HG03378 (cell line): ENCODE results near the gene TFG.
"Not testable (repeated sequence)": the region's sequence is repeated elsewhere in the genome, so short reads cannot be mapped to it uniquely, and the experiment has no call there.

Experiments
- ATAC-seq: cut with Tn5 transposase; IDR thresholded peaks from one replicate; pipeline ENCODE4 v1.9.1; 2021; ENCODE audit warnings: mild to moderate bottlenecking, moderate library complexity; ENCODE audit not compliant: unreplicated experiment

The TFG gene

GRCh38 chr3:100708989-100709841 lies at the start of gene TFG:
Gene TFG (plus strand): TSS chr3:100709494. CDS start chr3:100713686, 4,192 bp downstream.
- peak; percentile 93 for ATAC-seq

DNA sequence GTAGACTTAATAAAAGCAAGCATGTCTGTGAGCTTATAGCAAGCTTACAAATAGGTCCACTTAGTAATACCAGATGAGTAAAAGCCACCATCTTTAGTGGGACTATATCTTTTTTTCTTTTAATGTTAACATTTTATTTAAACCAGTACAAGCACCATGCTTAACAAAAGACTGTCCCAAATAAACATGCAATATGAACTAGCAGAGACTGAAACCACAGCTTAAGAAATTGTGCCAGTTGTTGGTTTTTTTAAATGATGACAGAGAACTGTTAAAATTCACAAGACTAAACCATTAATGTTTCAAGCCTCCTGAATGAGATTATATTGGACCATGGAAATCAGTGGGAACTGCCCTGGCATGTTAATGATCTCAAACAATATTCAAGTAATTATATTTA lies 48.0 kb upstream of the TFG start:
- not testable (repeated sequence) for ATAC-seq

DNA sequence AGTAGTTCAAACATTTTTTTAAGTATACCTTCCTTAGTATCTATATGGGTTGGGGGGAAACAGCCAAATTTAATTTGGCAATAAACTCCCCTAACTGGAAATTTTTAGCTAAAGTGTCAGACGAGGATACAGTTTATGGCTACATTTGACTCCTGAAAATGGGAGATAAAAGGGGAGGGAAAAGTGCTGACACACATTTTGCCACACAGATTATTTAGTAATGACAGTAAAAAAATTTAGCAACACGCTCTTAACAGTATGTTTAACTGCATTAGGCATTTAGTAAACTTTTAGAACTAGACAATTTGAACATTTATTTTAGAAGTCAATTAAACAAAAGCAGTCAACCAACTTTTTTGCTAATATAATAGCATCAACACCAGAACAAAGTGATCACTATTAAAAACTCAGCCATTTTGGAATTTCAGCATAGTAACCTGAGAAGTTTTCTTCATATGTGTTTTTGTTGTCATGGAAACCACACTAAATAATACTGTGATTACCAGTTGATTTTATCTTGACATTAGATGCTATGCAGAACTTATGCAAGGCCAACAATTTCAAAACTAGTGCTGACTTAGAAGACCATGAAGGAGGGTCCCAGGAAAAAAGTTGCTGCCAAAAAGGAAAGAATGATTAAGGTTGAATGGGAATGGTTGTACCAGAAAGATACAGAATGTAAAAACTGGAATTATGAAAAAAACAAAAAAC lies 47.0 kb upstream of the TFG start:
- ATAC-seq, result no peak

- no peak for ATAC-seq
These were observed 44.1 kb upstream of the TFG start for GRCh38 chr3:100665230-100665629.

DNA sequence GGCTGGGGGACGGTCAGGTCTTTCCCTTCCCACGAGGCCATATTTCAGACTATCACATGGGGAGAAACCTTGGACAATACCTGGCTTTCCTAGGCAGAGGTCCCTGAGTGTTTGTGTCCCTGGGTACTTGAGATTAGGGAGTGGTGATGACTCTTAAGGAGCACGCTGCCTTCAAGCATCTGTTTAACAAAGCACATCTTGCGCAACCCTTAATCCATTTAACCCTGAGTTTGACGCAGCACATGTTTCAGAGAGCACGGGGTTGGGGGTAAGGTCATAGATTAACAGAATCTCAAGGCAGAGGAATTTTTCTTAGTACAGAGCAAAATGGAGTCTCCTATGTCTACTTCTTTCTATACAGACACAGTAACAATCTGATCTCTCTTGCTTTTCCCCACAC lies 42.6 kb upstream of the TFG start:
- ATAC-seq, result not testable (repeated sequence)

- ATAC-seq, result not testable (repeated sequence)
These were observed 42.0 kb upstream of the TFG start for GRCh38 chr3:100667316-100667715.

GRCh38 chr3:100670995-100671394 lies 38.3 kb upstream of the TFG start:
- ATAC-seq, result not testable (repeated sequence)

GRCh38 chr3:100681496-100681895 lies 27.8 kb upstream of the TFG start:
- ATAC-seq, result no peak

DNA sequence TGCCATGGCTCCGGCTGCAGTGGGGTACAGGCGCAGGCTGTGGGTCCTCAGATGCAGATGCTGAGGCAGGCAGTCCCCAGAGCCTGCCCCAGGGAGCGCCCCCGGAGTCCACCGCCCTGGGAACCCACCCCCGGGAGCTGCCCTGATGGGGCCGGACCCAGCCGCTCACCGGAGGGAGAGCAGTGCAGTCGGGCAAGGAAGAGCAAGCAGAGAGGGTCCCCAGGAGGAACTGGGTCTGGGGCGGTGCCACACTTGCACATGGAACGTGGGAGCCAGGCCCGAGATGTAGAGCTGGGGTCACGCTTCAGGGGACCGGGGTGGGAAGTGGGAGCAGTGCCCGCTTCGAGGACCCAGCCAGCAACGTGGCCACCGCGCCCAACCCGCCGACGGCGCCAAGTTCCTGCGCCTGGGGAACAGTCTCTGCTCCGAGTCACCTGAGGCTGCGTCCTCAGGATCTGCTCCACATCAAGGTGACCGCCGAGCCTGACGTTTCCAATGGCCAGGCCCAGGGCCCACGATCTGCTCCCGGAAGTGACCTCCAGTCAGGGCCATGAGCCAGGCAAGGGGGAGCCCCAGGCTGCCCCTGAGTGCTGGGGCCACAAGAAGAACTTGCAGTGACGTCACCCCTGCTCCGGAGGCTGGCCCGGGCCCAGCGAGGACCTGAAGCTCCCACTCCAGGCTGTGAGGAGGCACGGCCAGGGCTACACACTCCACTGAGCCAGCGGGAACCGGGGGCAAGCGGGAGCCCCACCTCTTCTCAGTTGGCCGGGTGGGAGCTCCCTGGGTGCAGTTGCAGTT lies 27.0 kb upstream of the TFG start:
- ATAC-seq, result no peak

DNA sequence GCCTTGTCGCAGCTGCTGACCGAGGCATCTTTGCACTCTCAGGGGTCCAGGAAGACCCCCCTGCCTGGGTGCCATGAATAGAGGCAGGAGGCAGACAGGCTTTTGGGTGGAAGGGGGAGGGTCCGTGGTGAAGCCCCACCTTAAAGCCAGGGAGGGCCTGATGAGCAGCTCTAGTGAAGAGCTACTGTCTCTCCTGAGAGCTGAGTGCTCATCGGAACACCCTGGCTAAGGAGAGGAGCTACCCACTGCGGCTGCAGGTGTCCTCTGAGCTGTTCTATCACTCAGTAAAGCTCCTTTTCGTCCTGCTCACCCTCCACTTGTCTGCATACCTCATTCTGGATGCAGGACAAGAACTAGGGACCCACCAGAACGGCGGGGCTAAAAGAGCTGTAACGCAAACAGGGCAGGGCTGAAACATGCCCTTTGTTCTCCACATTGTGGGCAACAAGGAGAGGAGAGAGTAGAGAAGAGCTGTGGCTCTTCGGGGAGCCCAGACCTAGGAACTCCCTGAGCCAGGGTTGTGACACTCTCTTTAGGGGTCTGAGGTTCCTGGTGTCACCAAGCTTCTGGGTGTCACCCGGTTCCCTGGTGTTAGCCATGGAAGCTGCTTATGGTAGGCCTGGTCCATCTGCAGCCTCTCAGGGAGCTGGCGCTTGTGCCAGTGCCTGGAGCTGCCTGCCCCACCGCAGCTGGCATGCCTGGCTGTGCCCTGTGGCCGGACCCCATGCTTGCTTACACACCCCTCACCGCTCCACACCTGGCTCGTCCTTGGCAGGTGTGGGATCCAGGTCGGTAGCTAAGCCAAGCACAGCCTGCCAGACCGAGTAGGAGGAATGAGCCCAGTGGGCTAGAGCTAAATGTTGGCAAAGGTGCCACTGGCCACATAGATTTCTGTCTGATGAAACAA lies 26.2 kb upstream of the TFG start:
- no peak for ATAC-seq

DNA sequence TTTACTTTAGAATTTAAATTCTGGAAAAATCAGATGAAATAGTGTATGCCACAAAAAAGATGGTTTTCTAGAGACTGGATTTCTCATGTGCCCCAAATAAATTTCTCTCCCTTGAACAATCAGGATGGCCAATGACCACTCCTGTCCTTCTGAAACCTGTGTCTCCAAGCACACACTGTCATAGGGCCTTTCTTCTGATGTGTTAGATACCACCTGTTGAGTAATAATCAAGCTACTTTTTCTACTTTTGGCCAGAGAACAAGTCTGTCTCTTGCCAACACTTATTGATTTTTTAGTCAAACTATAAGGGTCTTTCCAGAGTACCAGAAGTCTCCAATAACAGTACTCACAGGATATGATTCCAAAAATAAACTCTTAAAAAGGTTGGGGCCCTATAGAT lies 16.1 kb upstream of the TFG start:
- ATAC-seq, result no peak

- no peak for ATAC-seq
These were observed 13.6 kb upstream of the TFG start for GRCh38 chr3:100695696-100696095.

DNA sequence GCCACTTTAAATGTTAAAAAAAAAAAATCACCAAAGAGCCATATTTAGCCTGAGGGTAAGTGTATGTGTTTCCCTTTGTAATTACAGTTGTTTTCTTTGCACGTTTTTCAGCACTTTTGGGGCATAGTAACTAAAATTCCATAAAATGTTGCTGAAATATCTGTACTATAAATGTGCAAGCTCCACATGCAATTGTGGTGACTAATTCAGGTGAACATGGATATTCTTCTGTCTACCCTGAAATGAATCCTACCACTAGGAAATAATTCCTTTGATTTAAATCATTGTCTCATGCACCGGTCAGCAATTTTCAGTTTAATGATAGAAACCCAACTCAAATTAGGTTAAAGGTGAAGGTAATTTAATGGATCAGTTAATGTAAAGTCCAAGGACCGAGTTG lies 13.1 kb upstream of the TFG start:
- no peak for ATAC-seq

DNA sequence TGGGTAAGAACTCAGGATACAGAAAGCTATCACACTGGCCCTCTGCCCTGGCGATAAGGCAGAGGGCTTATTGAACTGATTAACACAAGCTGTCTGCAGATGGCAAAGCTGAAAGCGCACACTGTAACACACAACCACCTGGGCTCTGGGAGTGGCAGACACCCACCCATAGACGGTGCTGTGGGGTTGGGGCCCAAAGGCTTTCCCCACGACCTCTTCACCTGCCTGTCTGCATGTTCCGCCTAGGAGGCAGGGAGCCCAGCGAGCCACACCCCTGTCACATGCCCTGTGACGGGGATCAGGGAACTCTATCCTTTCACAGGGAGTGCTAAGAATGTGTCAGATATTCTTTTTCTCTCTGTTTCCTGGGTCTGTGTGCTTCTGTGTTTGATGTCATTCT lies 12.1 kb upstream of the TFG start:
- no peak for ATAC-seq

GRCh38 chr3:100697723-100698285 lies 11.5 kb upstream of the TFG start:
- no peak for ATAC-seq

- ATAC-seq, result no peak
These were observed 10.6 kb upstream of the TFG start for GRCh38 chr3:100698736-100699135.

DNA sequence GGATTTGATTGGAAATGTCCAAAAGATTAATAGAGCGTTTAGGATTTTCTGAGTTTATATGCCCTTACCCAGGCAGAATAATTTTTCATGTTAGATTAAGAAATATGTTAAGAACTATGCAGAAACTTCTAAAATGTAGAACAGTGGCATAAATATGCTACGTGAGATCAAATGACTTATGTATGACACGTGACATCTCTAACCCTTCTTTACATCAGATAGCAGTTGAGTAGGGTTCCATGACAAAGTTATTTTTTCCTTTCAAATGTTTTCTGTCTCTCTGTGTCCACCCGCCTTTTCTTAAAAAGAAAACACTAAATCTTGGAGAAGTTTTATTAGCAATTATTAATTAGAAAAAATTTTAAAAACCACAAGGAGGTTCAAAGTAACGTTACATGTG lies 8.6 kb upstream of the TFG start:
- no peak for ATAC-seq

- no peak for ATAC-seq
These were observed 7.0 kb upstream of the TFG start for GRCh38 chr3:100702082-100702979.

- ATAC-seq, result no peak
These were observed 6.3 kb upstream of the TFG start for GRCh38 chr3:100702980-100703345.
